Renal cortical epithelial cell (primary cell): ENCODE data around the gene FRAT1. TPM values are rescaled to one million over a fixed set of nuclear protein-coding genes. Genes with fewer than 3 reads are reported as not detected.
"Not testable (repeated sequence)": the region's sequence is repeated elsewhere in the genome, so short reads cannot be mapped to it uniquely, and the experiment has no call there.

Source experiments
- DNase-seq: peaks from one replicate; pipeline ENCODE4 v3.0.0-alpha.2; 2011; ENCODE audit warnings: low read depth
- total RNA-seq: library from RNA; depleted of rRNA; stranded (reverse); fragments of >200 nt; gene quantifications from 2 replicates; pipeline ENCODE4 v1.2.3, GENCODE V29; 2014

FRAT1 gene
- total RNA-seq, 1 donor from 2014 or later: 3.5 TPM

GRCh38 chr10:97334370-97335175 is 15.5 kb downstream of the FRAT1 start, which contains the start of gene FRAT2:
Gene FRAT2 (minus strand): TSS chr10:97334729. CDS start chr10:97334572, 157 bp downstream.
- peak; percentile 62 for DNase-seq

DNA sequence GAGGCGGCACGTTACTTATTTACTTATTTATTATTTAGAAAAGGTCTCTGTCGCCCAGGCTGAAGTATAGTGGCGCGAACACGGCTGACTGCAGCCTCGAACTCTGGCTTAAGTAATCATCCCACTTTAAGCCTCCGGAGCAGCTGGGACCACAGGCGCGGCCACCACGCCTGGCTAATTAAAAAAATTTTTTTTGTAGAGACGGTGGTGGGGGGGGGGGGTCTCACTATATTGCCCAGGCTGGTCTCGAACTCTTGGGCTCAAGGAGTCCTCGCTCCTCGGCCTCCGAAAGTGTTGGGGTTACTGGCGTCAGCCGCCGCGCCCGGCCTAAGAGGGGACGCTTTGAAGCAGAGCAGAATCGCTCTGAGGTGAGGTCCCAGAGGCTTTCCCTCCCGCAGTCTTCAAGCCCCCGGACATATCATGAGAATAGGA is 16.1 kb downstream of the FRAT1 start:
- no peak for DNase-seq

DNA sequence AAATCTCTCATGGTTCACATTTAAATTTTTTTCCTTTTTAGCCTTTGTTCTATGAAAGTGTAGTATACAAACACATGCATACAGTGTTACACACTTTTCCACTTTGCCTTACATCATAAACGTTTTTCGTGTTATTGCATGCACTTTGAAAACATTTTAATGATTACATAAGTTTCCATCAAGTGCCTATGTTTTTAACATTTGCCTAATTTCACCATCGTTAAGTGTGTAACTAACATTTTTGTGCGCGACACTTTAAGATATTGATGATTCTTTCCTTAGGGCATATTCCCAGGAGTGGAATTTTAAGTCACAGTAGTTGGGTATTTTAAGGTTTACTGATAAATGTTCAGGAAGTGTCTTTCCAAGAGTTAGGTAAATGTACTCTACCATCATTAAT is 16.9 kb downstream of the FRAT1 start:
- no peak for DNase-seq

DNA sequence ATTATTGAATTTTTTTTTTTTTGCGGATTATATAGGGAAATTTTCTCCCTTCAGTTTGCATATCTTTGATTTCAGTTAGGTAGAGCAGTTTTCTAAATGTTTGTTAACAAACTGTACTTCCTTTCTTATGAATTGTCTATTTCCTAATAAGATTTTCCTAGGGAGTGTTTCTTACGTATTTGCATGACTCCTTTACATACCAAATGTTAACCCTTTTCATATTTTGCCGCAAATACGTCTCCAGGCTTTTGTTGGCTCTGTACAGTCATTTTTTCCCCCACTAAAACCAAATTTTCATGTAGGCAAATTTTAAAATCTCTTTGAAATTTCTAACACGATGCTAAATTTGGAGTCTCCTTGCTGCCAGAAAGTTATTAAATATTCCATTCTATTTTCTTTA is 17.4 kb downstream of the FRAT1 start:
- no peak for DNase-seq

- DNase-seq: peak; percentile 83
Measured at GRCh38 chr10:97336942-97337831, 18.1 kb downstream of the FRAT1 start.

DNA sequence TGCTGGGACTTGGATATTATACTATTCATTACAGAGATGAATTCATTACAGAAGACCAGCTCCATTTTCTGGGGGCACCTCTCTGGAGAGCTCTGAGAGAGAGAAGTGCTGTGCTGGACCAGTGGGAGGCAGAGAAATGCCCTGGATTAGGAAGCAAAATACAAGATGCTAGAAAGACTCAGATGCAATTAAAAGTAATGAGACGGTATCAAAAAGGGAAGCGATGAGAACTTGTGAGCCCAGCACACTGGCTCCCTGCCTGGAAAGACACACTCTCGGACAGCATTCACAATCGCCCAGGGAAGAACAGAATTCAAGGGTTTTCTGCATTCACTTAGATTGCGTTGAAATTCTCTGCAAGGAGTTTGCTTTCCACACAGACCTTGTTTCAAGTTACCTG is 19.0 kb downstream of the FRAT1 start:
- no peak for DNase-seq

DNA sequence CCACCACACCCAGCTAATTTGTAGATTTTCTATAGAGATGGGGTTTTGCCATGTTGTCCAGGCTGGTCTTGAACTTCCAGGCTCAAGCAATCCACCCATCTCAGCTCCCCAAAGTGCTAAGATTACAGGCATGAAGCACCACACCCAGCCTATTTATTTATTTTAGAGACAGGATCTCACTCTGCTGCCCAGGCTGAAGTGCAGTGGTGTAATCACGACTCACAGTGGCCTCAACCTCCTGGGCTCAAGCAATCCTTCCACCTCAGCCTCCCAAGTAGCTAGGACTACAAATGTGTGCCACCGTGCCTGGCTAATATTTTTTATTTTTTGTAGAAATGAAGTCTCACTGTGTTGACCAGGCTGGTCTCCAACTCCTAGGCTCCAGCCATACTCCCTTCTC is 22.3 kb downstream of the FRAT1 start:
- no peak for DNase-seq

DNA sequence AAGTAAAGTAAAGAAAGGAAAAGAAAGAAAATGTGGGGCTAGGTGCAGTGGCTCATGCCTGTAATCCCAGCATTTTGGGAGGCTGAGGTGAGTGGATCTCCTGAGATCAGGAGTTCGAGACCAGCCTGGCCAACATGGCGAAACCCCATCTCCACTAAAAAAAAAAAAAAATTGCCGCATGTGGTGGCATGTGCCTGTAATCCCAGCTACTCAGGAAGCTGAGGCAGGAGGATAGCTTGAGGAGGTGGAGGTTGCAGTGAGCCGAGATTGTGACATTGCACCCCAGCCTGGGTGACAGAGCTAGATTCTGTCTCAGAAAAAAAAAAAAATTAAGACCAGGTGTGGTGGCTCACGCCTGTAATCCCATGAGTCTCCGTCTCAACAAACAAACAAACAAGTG is 24.6 kb downstream of the FRAT1 start:
- not testable (repeated sequence) for DNase-seq

DNA sequence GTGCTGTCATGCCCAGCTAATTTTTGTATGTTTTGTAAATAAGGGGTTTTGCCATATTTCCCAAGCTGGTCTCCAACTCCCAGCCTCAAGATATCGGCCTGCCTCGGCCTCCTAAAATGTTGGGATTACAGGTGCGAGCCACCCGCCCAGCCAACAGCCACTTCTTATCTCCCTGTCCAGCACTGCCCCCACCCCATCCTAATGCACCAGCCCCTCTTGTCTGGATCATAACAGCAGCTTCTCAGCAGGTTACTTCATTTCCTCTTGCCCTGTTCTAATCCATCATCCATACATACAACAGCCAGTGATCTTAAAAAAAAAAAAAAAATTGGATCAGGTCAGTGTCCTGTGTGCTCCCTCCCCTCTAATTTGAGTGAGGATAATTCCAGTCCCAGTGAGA is 28.2 kb downstream of the FRAT1 start:
- no peak for DNase-seq

DNA sequence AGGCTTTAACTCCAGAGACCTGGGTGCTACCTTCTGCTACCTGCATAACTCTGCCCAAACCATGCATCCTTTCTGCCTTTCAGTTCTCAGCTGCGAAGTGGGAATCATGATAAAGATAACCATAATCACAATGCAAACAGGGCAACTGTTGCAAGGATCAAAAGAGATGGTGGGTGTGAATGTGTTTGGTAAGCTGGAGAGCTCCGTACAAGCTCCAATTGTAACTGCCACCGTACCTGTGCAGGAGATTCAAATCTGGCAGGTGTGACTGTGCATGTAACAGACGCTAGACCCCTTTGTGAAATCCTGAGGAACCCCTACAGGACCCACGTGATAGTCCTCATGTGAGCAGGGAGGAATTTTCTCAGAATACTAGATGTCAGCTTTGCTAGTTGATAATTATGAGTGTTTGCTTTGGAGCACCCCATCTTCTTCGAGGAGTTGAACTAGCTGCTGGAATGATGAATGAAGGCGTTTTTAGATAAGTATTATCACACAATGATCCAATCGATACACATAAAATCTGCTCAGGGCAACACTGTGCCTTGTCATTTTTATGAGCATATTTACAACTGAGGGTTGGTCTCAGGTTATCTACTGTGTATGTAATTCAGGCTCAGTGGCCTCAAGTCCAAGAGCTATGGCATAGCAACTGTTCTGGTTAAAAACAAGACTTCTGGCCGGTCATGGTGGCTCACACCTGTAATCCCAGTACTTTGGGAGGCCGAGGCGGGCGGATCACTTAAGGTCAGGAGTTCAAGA is 30.9 kb downstream of the FRAT1 start:
- no peak for DNase-seq

DNA sequence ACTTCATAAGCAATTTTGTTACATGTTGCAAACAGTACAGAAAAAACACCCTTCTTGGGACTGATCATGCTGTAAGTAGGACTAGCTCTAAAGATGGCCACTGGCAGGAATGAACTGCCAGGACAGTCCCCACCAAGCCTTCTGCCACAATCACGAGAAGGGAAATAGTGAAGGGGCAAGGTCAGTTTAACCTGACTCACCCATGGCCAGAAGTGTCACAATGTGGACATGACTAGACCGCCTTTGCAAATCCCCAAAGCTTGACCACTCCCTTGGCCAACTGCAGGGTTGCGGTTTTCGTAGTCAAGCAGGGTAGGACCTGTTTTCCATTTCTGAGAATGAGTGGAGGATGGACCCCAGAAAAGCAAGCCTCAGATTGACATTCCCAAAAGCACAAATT is 34.9 kb downstream of the FRAT1 start:
- no peak for DNase-seq

- peak; percentile 13 for DNase-seq
Measured at GRCh38 chr10:97355571-97355975, 36.5 kb downstream of the FRAT1 start.

DNA sequence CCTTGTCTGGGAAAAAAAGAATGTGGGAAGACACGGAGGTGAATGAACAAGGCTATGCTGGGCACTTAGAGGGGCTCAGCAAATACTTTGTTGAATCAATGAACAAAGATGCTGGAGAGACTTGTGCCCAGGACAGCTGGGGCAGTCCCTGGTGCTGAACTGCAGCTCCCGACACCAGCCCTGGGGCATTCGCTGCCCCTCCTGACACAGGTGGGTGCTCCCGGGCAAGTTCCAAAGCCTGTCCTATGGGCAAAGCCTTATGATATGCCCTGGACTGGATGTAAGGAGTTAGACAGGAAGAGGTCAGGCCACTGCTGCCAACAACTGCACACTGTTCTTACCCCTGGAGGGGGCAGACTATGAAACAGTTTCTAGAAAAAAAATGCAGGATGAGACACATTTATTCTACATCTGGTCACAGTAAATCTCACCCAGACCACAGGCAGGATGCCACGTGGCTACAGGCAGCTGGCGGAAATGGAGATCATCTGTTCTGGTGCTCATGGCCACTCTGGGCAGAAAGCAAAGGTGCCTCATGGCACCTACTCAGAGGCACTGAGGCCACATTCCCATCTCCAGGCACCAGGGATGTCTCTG is 37.3 kb downstream of the FRAT1 start:
- no peak for DNase-seq

- no peak for DNase-seq
Measured at GRCh38 chr10:97356918-97357317, 37.8 kb downstream of the FRAT1 start.

- no peak for DNase-seq
Measured at GRCh38 chr10:97358349-97358748, 39.3 kb downstream of the FRAT1 start.

DNA sequence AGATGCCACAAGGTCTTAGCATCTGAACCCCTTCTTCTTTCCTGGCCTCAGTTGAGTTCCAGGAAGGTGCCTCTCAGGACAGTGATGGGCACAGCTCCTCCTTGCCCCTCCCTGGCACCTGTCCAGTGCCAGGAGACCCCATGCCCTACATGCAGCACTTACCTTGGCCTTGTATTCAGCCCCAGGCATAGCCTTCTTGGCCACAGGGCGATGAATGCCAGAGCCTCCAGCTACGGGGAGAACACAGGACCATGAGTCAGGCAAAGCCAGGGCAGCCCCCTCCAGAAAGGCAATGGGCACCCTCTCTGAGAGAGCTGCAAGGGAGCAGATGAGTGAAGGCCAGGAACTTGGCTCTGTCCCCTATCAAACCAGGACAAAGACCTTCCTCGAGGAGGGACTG is 39.7 kb downstream of the FRAT1 start:
- DNase-seq: no peak

DNA sequence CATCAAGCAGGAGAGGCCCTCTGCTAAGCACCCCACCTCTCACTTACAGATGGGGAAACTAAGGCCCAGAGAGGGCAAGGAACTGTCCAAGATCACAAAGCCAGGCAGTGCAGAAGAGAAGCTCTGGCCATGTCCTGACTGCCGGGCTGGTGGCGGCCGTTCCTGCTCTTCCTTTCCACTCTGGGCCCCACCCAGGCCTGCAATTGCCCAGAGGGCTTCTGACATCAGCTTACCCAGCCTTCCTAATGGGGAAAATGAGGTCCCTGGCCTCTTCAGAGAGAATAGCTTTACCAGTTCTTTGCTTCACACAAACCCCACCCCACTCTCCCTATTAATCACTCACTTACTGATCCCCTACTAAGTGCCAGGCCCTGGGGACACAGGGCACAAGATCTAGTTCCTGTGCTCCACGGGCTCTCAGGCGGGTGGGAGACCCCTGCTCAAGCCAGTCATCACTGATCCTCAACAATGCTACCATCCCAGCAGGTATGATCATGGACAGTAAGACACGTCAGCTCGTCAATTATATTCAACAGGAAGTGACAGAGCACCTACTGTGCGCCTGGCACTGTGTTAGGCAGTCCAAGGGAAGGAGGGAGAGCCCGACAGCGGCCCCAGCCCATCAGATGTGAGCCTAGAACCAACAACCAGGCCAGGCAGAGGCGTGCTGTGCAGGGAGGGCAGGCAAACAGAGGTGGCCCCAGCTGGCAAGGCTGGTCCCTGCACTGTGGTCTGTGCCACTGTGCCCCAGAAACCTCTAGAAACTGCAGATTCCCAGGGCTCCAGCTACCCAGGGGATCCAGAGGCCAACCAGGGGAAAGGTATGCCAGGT is 41.9 kb downstream of the FRAT1 start:
- no peak for DNase-seq

- no peak for DNase-seq
Measured at GRCh38 chr10:97361537-97361901, 42.4 kb downstream of the FRAT1 start.

GRCh38 chr10:97362310-97363033 is 43.4 kb downstream of the FRAT1 start:
- DNase-seq: no peak

GRCh38 chr10:97363071-97363470 is 44.0 kb downstream of the FRAT1 start:
- DNase-seq: no peak
